ENCODE results near the gene GH1. TPM values are rescaled to one million over a fixed set of nuclear protein-coding genes. Genes with fewer than 3 reads are reported as not detected.
"Not testable (repeated sequence)": the region's sequence is repeated elsewhere in the genome, so short reads cannot be mapped to it uniquely, and the experiment has no call there.

GH1 gene
- polyA plus RNA-seq, 1 of the 3 experiments (the other 2 are of a cell fraction), result not detected

DNA sequence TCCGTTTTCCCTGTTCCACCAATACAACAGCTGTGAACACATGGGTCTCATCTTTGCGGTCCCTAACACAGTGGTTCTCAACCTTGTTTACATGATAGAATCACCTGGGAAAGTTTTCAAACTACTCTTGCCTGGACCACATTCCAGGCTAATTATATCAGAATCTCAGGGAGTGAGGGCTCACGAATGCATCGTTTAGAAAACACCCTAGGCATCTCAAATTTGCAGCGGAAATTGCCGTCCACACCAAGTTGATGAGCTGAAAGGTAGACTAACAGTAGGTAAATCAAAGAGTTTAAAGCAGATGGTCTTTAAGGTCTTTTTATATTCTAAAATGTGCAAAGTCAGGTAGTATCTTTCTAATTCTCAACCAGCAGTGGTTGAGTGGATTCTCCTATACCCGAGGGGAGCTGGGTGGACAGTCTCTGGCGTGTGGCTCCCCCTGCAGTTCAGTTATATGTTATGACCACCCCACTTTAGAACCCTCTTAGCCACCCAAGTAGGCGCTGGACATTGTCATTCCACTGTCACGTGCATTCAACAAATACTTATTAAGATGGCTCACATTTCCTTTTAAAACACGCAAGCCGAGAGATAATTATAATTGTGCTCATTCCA is 11.4 kb downstream of the GH1 start:
- H3F3A ChIP-seq (replicated peaks; ENCODE audit: insufficient read depth); H3K4me1 ChIP-seq (ENCODE audit: control insufficient read depth in 1 of 2, insufficient read depth in 2 of 2, low read depth in 1 of 2, low read length in 1 of 2); H3K9me3 ChIP-seq; H3K27ac ChIP-seq (ENCODE audit: low read depth in 2 of 2, low read length in 1 of 2); DNase-seq; POLR2A ChIA-PET; H3K9ac ChIP-seq; H3K36me3 ChIP-seq (replicated peaks in 1 of 2; ENCODE audit: control insufficient read depth in 1 of 2, insufficient read depth in 2 of 2, low read length in 1 of 2); H3K79me2 ChIP-seq (ENCODE audit: insufficient read depth); H4K20me1 ChIP-seq (ENCODE audit: insufficient read depth); H3K4me3 ChIP-seq (ENCODE audit: low read depth in 2 of 2, low read length in 1 of 2); H2AFZ ChIP-seq (ENCODE audit: low read depth); H3K4me2 ChIP-seq; H3K9me2 ChIP-seq: not testable (repeated sequence)
- CTCF ChIA-PET, result interaction anchor here (0.7 to 2.1 kb wide), 10 partner anchors 11 to 475 kb away, joined by 3 to 9 read pairs (median 4); partner anchors contain the start of gene GH1
- peaks cover 18% of the 10 kb centered on the region; the same call in 1 of the 2 replicates for H3K27me3 ChIP-seq (ENCODE audit: insufficient read depth)
- TF ChIP-seq RAD21 (IDR thresholded peaks at IDR 0.05; ENCODE audit: low read length), result peak; percentile 20
- TF ChIP-seq, protein P1, sequence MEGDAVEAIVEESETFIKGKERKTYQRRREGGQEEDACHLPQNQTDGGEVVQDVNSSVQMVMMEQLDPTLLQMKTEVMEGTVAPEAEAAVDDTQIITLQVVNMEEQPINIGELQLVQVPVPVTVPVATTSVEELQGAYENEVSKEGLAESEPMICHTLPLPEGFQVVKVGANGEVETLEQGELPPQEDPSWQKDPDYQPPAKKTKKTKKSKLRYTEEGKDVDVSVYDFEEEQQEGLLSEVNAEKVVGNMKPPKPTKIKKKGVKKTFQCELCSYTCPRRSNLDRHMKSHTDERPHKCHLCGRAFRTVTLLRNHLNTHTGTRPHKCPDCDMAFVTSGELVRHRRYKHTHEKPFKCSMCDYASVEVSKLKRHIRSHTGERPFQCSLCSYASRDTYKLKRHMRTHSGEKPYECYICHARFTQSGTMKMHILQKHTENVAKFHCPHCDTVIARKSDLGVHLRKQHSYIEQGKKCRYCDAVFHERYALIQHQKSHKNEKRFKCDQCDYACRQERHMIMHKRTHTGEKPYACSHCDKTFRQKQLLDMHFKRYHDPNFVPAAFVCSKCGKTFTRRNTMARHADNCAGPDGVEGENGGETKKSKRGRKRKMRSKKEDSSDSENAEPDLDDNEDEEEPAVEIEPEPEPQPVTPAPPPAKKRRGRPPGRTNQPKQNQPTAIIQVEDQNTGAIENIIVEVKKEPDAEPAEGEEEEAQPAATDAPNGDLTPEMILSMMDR (IDR thresholded peaks at IDR 0.05), result peak; percentile 49; the same call in 1 of the 2 replicates
- WGBS (ENCODE audit: low lambda C conversion rate), result 56% methylated on average over 12 of the region's 12 CpGs

DNA sequence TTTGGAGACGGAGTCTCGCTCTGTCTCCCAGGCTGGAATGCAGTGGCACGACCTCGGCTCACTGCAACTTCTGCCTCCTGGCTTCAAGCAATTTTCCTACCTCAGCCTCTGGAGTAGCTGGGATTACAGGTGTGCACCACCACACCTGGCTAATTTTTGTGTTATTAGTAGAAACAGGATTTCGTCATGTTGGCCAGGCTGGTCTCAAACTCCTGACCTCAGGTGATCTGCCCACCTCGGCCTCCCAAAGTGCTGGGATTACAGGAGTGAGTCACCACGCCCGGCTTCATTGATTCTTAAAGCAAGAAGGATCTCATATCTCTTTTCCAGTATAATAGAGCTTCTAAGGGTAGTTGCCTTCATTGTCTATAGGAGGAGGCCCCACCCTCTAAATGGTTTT is 13.8 kb downstream of the GH1 start:
- H3K4me1 ChIP-seq (ENCODE audit: control insufficient read depth in 1 of 2, insufficient read depth in 2 of 2, low read depth in 1 of 2, low read length in 1 of 2); H3K27ac ChIP-seq (ENCODE audit: low read depth in 2 of 2, low read length in 1 of 2); H3K4me3 ChIP-seq (ENCODE audit: low read depth in 2 of 2, low read length in 1 of 2); H2AFZ ChIP-seq (ENCODE audit: low read depth); H3K9ac ChIP-seq; H3K9me3 ChIP-seq; POLR2A ChIA-PET; DNase-seq; H3K79me2 ChIP-seq (ENCODE audit: insufficient read depth); H4K20me1 ChIP-seq (ENCODE audit: insufficient read depth); H3K9me2 ChIP-seq; H3F3A ChIP-seq (replicated peaks; ENCODE audit: insufficient read depth); H3K36me3 ChIP-seq (replicated peaks in 1 of 2; ENCODE audit: control insufficient read depth in 1 of 2, insufficient read depth in 2 of 2, low read length in 1 of 2); H3K4me2 ChIP-seq: not testable (repeated sequence)
- H3K27me3 ChIP-seq (ENCODE audit: insufficient read depth), result peaks cover 18% of the 10 kb centered on the region; the same call in 1 of the 2 replicates
- 70% methylated on average over 8 of the region's 8 CpGs for WGBS (ENCODE audit: low lambda C conversion rate)
- CTCF ChIA-PET, result interaction anchor here (1.2 to 1.7 kb wide), 5 partner anchors 16 to 228 kb away, joined by 3 to 6 read pairs (median 4); no protein-coding TSS in a partner anchor

DNA sequence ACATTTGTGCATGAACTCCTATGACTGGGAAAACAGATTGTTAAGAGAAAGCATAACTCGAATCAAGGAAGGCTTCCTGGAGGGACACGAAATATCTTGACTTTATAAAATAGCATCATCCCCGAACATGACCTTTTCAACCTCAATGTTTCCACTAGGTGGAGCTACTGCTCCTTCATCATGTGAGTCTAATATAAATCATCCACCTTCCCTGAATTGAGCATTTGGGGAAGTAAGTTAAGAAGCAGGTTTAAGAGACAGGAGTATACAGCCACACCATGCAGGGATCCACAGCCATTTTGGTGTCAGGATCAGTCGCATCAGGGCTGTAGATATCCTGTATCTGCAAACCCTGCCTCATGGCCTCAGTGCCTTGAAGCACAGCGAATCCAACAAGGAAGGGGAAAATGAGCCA is 14.8 kb downstream of the GH1 start:
- H3K9me3 ChIP-seq; H3K4me2 ChIP-seq; DNase-seq; H3K9ac ChIP-seq; H3K36me3 ChIP-seq (replicated peaks in 1 of 2; ENCODE audit: control insufficient read depth in 1 of 2, insufficient read depth in 2 of 2, low read length in 1 of 2); H3K4me3 ChIP-seq (ENCODE audit: low read depth in 2 of 2, low read length in 1 of 2); H2AFZ ChIP-seq (ENCODE audit: low read depth); H3K79me2 ChIP-seq (ENCODE audit: insufficient read depth); H3K4me1 ChIP-seq (ENCODE audit: control insufficient read depth in 1 of 2, insufficient read depth in 2 of 2, low read depth in 1 of 2, low read length in 1 of 2); H3K9me2 ChIP-seq; H3F3A ChIP-seq (replicated peaks; ENCODE audit: insufficient read depth); H3K27ac ChIP-seq (ENCODE audit: low read depth in 2 of 2, low read length in 1 of 2); H4K20me1 ChIP-seq (ENCODE audit: insufficient read depth); POLR2A ChIA-PET: not testable (repeated sequence)
- CTCF ChIA-PET, result interaction anchor here (0.7 to 3.8 kb wide), 8 partner anchors 8 to 230 kb away, joined by 3 to 17 read pairs (median 6); partner anchors contain the start of gene CSHL1
- H3K27me3 ChIP-seq (ENCODE audit: insufficient read depth), result peaks cover 11% of the 10 kb centered on the region; the same call in 1 of the 2 replicates
- WGBS (ENCODE audit: low lambda C conversion rate), result 38% methylated on average over 5 of the region's 5 CpGs

DNA sequence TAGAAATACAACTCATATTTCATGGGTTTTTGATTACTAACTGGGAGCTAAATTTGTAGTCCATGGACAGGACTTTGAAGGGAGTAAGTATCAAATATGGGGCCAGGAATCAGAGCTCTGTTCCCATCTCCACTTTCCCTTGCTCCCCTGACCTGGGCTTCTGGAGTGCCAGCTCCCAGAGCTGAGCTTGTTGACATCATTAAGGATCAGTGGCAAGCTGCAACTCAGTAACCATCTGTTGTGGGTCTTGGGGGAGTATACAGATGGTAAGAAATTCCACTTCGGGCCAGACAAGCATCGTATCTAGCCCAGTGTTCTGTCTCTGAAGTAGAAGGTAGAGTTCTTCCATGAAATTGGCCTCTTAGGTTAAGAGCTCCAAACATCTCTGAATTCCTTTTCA is 16.7 kb downstream of the GH1 start:
- H3K27ac ChIP-seq (ENCODE audit: low read depth in 2 of 2, low read length in 1 of 2); H3K36me3 ChIP-seq (replicated peaks in 1 of 2; ENCODE audit: control insufficient read depth in 1 of 2, insufficient read depth in 2 of 2, low read length in 1 of 2); DNase-seq; POLR2A ChIA-PET; H3K4me3 ChIP-seq (ENCODE audit: low read depth in 2 of 2, low read length in 1 of 2); H2AFZ ChIP-seq (ENCODE audit: low read depth); H3K9me2 ChIP-seq; H3K4me2 ChIP-seq; H4K20me1 ChIP-seq (ENCODE audit: insufficient read depth); H3K4me1 ChIP-seq (ENCODE audit: control insufficient read depth in 1 of 2, insufficient read depth in 2 of 2, low read depth in 1 of 2, low read length in 1 of 2); H3K9me3 ChIP-seq; H3K79me2 ChIP-seq (ENCODE audit: insufficient read depth); H3F3A ChIP-seq (replicated peaks; ENCODE audit: insufficient read depth); H3K9ac ChIP-seq: not testable (repeated sequence)
- 54% methylated on average over 2 of the region's 2 CpGs for WGBS (ENCODE audit: low lambda C conversion rate)
- CTCF ChIA-PET, result interaction anchor here (0.6 to 3.8 kb wide), 8 partner anchors 10 to 232 kb away, joined by 3 to 17 read pairs (median 8); partner anchors contain the start of gene CSHL1
- H3K27me3 ChIP-seq (ENCODE audit: insufficient read depth), result peaks cover 12% of the 10 kb centered on the region

DNA sequence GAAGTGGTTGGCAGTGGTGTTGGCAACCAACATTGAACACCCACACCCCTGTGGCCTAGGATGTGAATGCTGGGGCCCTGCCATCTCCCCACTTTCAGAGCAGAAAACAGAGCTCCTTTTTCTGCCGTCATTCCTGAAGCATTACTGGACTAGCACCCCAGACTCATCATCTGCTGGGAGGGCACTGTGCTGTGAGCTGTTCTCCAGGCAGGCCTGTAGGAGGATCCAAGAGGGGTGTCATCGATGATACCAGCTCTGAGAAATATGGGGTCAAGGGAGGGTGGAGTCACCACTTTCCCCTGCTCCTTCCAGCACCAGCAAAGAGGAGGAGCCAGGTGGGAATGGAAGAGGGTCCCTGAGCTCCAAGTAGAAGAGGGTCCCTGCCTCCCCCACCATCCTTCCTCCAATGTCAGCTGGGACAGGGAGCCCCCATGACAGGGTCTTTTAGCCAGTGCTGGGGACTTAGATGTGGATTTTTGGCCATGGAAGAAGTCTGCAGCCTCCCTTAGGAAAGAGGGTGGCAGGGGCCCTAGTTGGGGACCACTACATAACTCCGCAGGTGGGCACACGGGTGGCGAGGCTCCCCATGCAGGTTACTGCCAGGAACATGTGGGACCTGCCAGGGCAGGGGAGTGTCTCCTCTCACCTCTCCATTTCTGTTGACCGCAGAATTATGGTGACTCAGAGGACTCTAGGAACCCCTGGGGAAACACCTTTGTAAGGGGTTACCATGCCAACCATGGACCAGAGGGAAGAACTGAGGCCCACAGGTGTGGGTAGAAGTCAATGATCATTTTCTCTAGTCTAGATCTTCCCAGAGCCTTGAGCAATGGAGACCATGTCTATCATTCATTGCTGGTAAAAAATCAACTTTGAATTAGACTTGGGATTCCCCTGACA is 19.5 kb downstream of the GH1 start:
- H3K9ac ChIP-seq; H3K27ac ChIP-seq (ENCODE audit: low read depth in 2 of 2, low read length in 1 of 2); H3F3A ChIP-seq (replicated peaks; ENCODE audit: insufficient read depth); H3K9me2 ChIP-seq; H2AFZ ChIP-seq (ENCODE audit: low read depth); POLR2A ChIA-PET; H4K20me1 ChIP-seq (ENCODE audit: insufficient read depth); H3K4me2 ChIP-seq; H3K9me3 ChIP-seq; H3K4me1 ChIP-seq (ENCODE audit: control insufficient read depth in 1 of 2, insufficient read depth in 2 of 2, low read depth in 1 of 2, low read length in 1 of 2); H3K36me3 ChIP-seq (replicated peaks in 1 of 2; ENCODE audit: control insufficient read depth in 1 of 2, insufficient read depth in 2 of 2, low read length in 1 of 2); H3K79me2 ChIP-seq (ENCODE audit: insufficient read depth); DNase-seq; H3K27me3 ChIP-seq (ENCODE audit: insufficient read depth); H3K4me3 ChIP-seq (ENCODE audit: low read depth in 2 of 2, low read length in 1 of 2): not testable (repeated sequence)
- WGBS (ENCODE audit: low lambda C conversion rate), result 37% methylated on average over 5 of the region's 6 CpGs
- CTCF ChIA-PET, result interaction anchor here (0.9 to 1.9 kb wide), 3 partner anchors 12 to 234 kb away, joined by 3 to 7 read pairs (median 3); partner anchors contain the start of gene CSHL1

Data from SK-N-SH (cell line).